Measurements from ENCODE around the gene CYP4V2. TPM values are rescaled to one million over a fixed set of nuclear protein-coding genes. Genes with fewer than 3 reads are reported as not detected.
A peak's percentile ranks its signal among the peaks of the same experiment; 100 is the strongest.

CYP4V2 gene
- total RNA-seq, 1 donor from 2014 or later = 9.1 TPM

GRCh38 chr4:186204103-186204559, 12.8 kb downstream of the CYP4V2 start:
- Histone ChIP-seq H2AFZ (ENCODE audit: low read depth, low read length) (peak overlapping the region; percentile 12), H3K36me3 (ENCODE audit: insufficient read depth, low read length) (no peaks in the 10 kb centered on the region), H3K27ac (ENCODE audit: low read depth, low read length) (peak overlapping the region; percentile 37), H3K27me3 (ENCODE audit: insufficient read depth, low read length) (no peaks in the 10 kb centered on the region), H3K4me2 (ENCODE audit: low read length) (peak overlapping the region; percentile 81), H3K9ac (ENCODE audit: low read length) (peak overlapping the region; percentile 53), H4K20me1 (ENCODE audit: insufficient read depth, low read length) (no peaks in the 10 kb centered on the region), H3K4me1 (ENCODE audit: insufficient read depth, low read length) (no peaks in the 10 kb centered on the region), H3K79me2 (ENCODE audit: insufficient read depth, low read length) (no peaks in the 10 kb centered on the region), H3K9me3 (ENCODE audit: insufficient read depth, low read depth, low read length) (no peaks in the 10 kb centered on the region), H3K4me3 (ENCODE audit: insufficient read depth, low read depth, low read length) (peak overlapping the region; percentile 45)
- no peak for TF ChIP-seq EZH2 (IDR thresholded peaks at IDR 0.05; ENCODE audit: insufficient read depth, low read length)
- FAIRE-seq = no peak
- Mint-ChIP-seq H3K4me3 (ENCODE audit: unreplicated experiment) (no peak overlapping the region), H3K27ac (ENCODE audit: unreplicated experiment) (no peak overlapping the region), H3K36me3 (ENCODE audit: low read depth, unreplicated experiment) (peaks cover 6% of the 10 kb centered on the region), H3K27me3 (ENCODE audit: low read depth, unreplicated experiment) (no peaks in the 10 kb centered on the region), H3K4me1 (ENCODE audit: low read depth, unreplicated experiment) (no peaks in the 10 kb centered on the region), H3K9me3 (ENCODE audit: unreplicated experiment) (peaks cover 6% of the 10 kb centered on the region)
- peak; percentile 8 for DNase-seq (ENCODE audit: low read depth)

- Mint-ChIP-seq H3K4me1 (ENCODE audit: low read depth, unreplicated experiment) (no peaks in the 10 kb centered on the region), H3K4me3 (ENCODE audit: unreplicated experiment) (no peak overlapping the region), H3K27ac (ENCODE audit: unreplicated experiment) (no peak overlapping the region), H3K36me3 (ENCODE audit: low read depth, unreplicated experiment) (peaks cover 9% of the 10 kb centered on the region), H3K27me3 (ENCODE audit: low read depth, unreplicated experiment) (no peaks in the 10 kb centered on the region), H3K9me3 (ENCODE audit: unreplicated experiment) (peaks cover 9% of the 10 kb centered on the region)
- Histone ChIP-seq H3K4me3 (ENCODE audit: insufficient read depth, low read depth, low read length) (peak overlapping the region; percentile 45), H3K4me1 (ENCODE audit: insufficient read depth, low read length) (no peaks in the 10 kb centered on the region), H3K27ac (ENCODE audit: low read depth, low read length) (peak overlapping the region; percentile 37), H3K79me2 (ENCODE audit: insufficient read depth, low read length) (no peaks in the 10 kb centered on the region), H3K9ac (ENCODE audit: low read length) (peak overlapping the region; percentile 53), H3K27me3 (ENCODE audit: insufficient read depth, low read length) (no peaks in the 10 kb centered on the region), H3K9me3 (ENCODE audit: insufficient read depth, low read depth, low read length) (no peaks in the 10 kb centered on the region), H4K20me1 (ENCODE audit: insufficient read depth, low read length) (no peaks in the 10 kb centered on the region), H2AFZ (ENCODE audit: low read depth, low read length) (peak overlapping the region; percentile 12), H3K36me3 (ENCODE audit: insufficient read depth, low read length) (no peaks in the 10 kb centered on the region), H3K4me2 (ENCODE audit: low read length) (peak overlapping the region; percentile 81)
- FAIRE-seq = no peak
- TF ChIP-seq EZH2 (IDR thresholded peaks at IDR 0.05; ENCODE audit: insufficient read depth, low read length) = no peak
- no peak for TF ChIP-seq CTCF (IDR thresholded peaks at IDR 0.05; ENCODE audit: insufficient read depth, low read depth, low read length)
- DNase-seq (ENCODE audit: low read depth) = no peak
Measured at GRCh38 chr4:186204686-186205085, 13.3 kb downstream of the CYP4V2 start.

- Histone ChIP-seq H2AFZ (ENCODE audit: low read depth, low read length) (no peak overlapping the region), H3K4me1 (ENCODE audit: insufficient read depth, low read length) (no peaks in the 10 kb centered on the region), H3K4me3 (ENCODE audit: insufficient read depth, low read depth, low read length) (no peak overlapping the region), H3K9me3 (ENCODE audit: insufficient read depth, low read depth, low read length) (no peaks in the 10 kb centered on the region), H3K36me3 (ENCODE audit: insufficient read depth, low read length) (no peaks in the 10 kb centered on the region), H3K79me2 (ENCODE audit: insufficient read depth, low read length) (no peaks in the 10 kb centered on the region), H3K4me2 (ENCODE audit: low read length) (peak overlapping the region; percentile 81), H3K27ac (ENCODE audit: low read depth, low read length) (no peak overlapping the region), H3K9ac (ENCODE audit: low read length) (no peak overlapping the region), H4K20me1 (ENCODE audit: insufficient read depth, low read length) (no peaks in the 10 kb centered on the region), H3K27me3 (ENCODE audit: insufficient read depth, low read length) (no peaks in the 10 kb centered on the region)
- Mint-ChIP-seq H3K4me3 (ENCODE audit: unreplicated experiment) (no peak overlapping the region), H3K27me3 (ENCODE audit: low read depth, unreplicated experiment) (no peaks in the 10 kb centered on the region), H3K36me3 (ENCODE audit: low read depth, unreplicated experiment) (peaks cover 9% of the 10 kb centered on the region), H3K9me3 (ENCODE audit: unreplicated experiment) (peaks cover 9% of the 10 kb centered on the region), H3K27ac (ENCODE audit: unreplicated experiment) (no peak overlapping the region), H3K4me1 (ENCODE audit: low read depth, unreplicated experiment) (no peaks in the 10 kb centered on the region)
- DNase-seq (ENCODE audit: low read depth) (no peak), FAIRE-seq (no peak)
- TF ChIP-seq CTCF (IDR thresholded peaks at IDR 0.05; ENCODE audit: insufficient read depth, low read depth, low read length) = no peak
- no peak for TF ChIP-seq EZH2 (IDR thresholded peaks at IDR 0.05; ENCODE audit: insufficient read depth, low read length)
Measured at GRCh38 chr4:186205156-186205555, 13.8 kb downstream of the CYP4V2 start.
